ENCODE results near the gene TBCD.

TBCD gene

GRCh38 chr17:82884970-82885353 lies 133.1 kb downstream of the TBCD start:
- 91% methylated on average over 5 of the region's 5 CpGs for whole genome bisulfite sequencing
- Histone ChIP-seq H3K36me3 (ENCODE audit: insufficient read depth, low read length) (peaks cover 10% of the 10 kb centered on the region; the same call in 1 of the 2 replicates), H3K27ac (ENCODE audit: low read depth, low read length) (no peak overlapping the region), H3K9ac (ENCODE audit: low read depth, low read length) (no peak overlapping the region), H3K9me3 (ENCODE audit: insufficient read depth, low read depth, low read length) (peaks cover 4% of the 10 kb centered on the region; the same call in 1 of the 2 replicates), H3K4me3 (ENCODE audit: low read length) (no peak overlapping the region), H3K4me1 (ENCODE audit: insufficient read depth, low read length) (no peaks in the 10 kb centered on the region; the same call in 1 of the 2 replicates), H3K27me3 (ENCODE audit: insufficient read depth, low read length) (no peaks in the 10 kb centered on the region)

GRCh38 chr17:82887255-82888164 lies 135.6 kb downstream of the TBCD start:
- 96% methylated on average over 27 of the region's 27 CpGs for WGBS
- Histone ChIP-seq H3K4me3 (ENCODE audit: low read length) (no peak overlapping the region), H3K27ac (ENCODE audit: low read depth, low read length) (no peak overlapping the region), H3K9ac (ENCODE audit: low read depth, low read length) (no peak overlapping the region), H3K4me1 (ENCODE audit: insufficient read depth, low read length) (no peaks in the 10 kb centered on the region; the same call in 1 of the 2 replicates), H3K9me3 (ENCODE audit: insufficient read depth, low read depth, low read length) (peaks cover 4% of the 10 kb centered on the region; the same call in 1 of the 2 replicates), H3K36me3 (ENCODE audit: insufficient read depth, low read length) (peaks cover 23% of the 10 kb centered on the region), H3K27me3 (ENCODE audit: insufficient read depth, low read length) (no peaks in the 10 kb centered on the region)

- Histone ChIP-seq H3K27ac (ENCODE audit: low read depth, low read length) (peak overlapping the region; percentile 47; the same call in 1 of the 2 replicates), H3K9me3 (ENCODE audit: insufficient read depth, low read depth, low read length) (peaks cover 4% of the 10 kb centered on the region; the same call in 1 of the 2 replicates), H3K9ac (ENCODE audit: low read depth, low read length) (no peak overlapping the region), H3K36me3 (ENCODE audit: insufficient read depth, low read length) (peaks cover 30% of the 10 kb centered on the region), H3K4me1 (ENCODE audit: insufficient read depth, low read length) (no peaks in the 10 kb centered on the region; the same call in 1 of the 2 replicates), H3K27me3 (ENCODE audit: insufficient read depth, low read length) (no peaks in the 10 kb centered on the region), H3K4me3 (ENCODE audit: low read length) (no peak overlapping the region)
- 92% methylated on average over 30 of the region's 30 CpGs for WGBS
Observed at GRCh38 chr17:82888583-82889495, 137.0 kb downstream of the TBCD start.

- Histone ChIP-seq H3K36me3 (ENCODE audit: insufficient read depth, low read length) (peaks cover 36% of the 10 kb centered on the region), H3K4me3 (ENCODE audit: low read length) (no peak overlapping the region), H3K4me1 (ENCODE audit: insufficient read depth, low read length) (no peaks in the 10 kb centered on the region; the same call in 1 of the 2 replicates), H3K9me3 (ENCODE audit: insufficient read depth, low read depth, low read length) (peaks cover 4% of the 10 kb centered on the region; the same call in 1 of the 2 replicates), H3K27ac (ENCODE audit: low read depth, low read length) (peak overlapping the region; percentile 47; the same call in 1 of the 2 replicates), H3K9ac (ENCODE audit: low read depth, low read length) (no peak overlapping the region), H3K27me3 (ENCODE audit: insufficient read depth, low read length) (no peaks in the 10 kb centered on the region)
- 92% methylated on average over 28 of the region's 28 CpGs for WGBS
Observed at GRCh38 chr17:82889496-82890338, 137.9 kb downstream of the TBCD start.

- Histone ChIP-seq H3K9me3 (ENCODE audit: insufficient read depth, low read depth, low read length) (peaks cover 4% of the 10 kb centered on the region; the same call in 1 of the 2 replicates), H3K27me3 (ENCODE audit: insufficient read depth, low read length) (no peaks in the 10 kb centered on the region), H3K36me3 (ENCODE audit: insufficient read depth, low read length) (peaks cover 43% of the 10 kb centered on the region), H3K4me1 (ENCODE audit: insufficient read depth, low read length) (no peaks in the 10 kb centered on the region; the same call in 1 of the 2 replicates), H3K27ac (ENCODE audit: low read depth, low read length) (no peak overlapping the region), H3K4me3 (ENCODE audit: low read length) (no peak overlapping the region), H3K9ac (ENCODE audit: low read depth, low read length) (no peak overlapping the region)
- WGBS, result 97% methylated on average over 18 of the region's 18 CpGs
Observed at GRCh38 chr17:82890339-82890730, 138.5 kb downstream of the TBCD start.

- Histone ChIP-seq H3K9ac (ENCODE audit: low read depth, low read length) (no peak overlapping the region), H3K4me1 (ENCODE audit: insufficient read depth, low read length) (no peaks in the 10 kb centered on the region), H3K27me3 (ENCODE audit: insufficient read depth, low read length) (no peaks in the 10 kb centered on the region), H3K27ac (ENCODE audit: low read depth, low read length) (no peak overlapping the region), H3K36me3 (ENCODE audit: insufficient read depth, low read length) (peaks cover 47% of the 10 kb centered on the region), H3K9me3 (ENCODE audit: insufficient read depth, low read depth, low read length) (peaks cover 4% of the 10 kb centered on the region; the same call in 1 of the 2 replicates), H3K4me3 (ENCODE audit: low read length) (no peak overlapping the region)
- WGBS, result 96% methylated on average over 29 of the region's 29 CpGs
Observed at GRCh38 chr17:82890926-82891678, 139.2 kb downstream of the TBCD start.

GRCh38 chr17:82891911-82892310 lies 140.0 kb downstream of the TBCD start:
- Histone ChIP-seq H3K4me1 (ENCODE audit: insufficient read depth, low read length) (no peaks in the 10 kb centered on the region), H3K36me3 (ENCODE audit: insufficient read depth, low read length) (peaks cover 47% of the 10 kb centered on the region), H3K9ac (ENCODE audit: low read depth, low read length) (no peak overlapping the region), H3K9me3 (ENCODE audit: insufficient read depth, low read depth, low read length) (peaks cover 4% of the 10 kb centered on the region; the same call in 1 of the 2 replicates), H3K27ac (ENCODE audit: low read depth, low read length) (no peak overlapping the region), H3K4me3 (ENCODE audit: low read length) (no peak overlapping the region), H3K27me3 (ENCODE audit: insufficient read depth, low read length) (no peaks in the 10 kb centered on the region)
- WGBS, result 95% methylated on average over 10 of the region's 10 CpGs

GRCh38 chr17:82892899-82893565 lies 141.2 kb downstream of the TBCD start:
- Histone ChIP-seq H3K27ac (ENCODE audit: low read depth, low read length) (no peak overlapping the region), H3K9me3 (ENCODE audit: insufficient read depth, low read depth, low read length) (no peaks in the 10 kb centered on the region), H3K27me3 (ENCODE audit: insufficient read depth, low read length) (no peaks in the 10 kb centered on the region), H3K4me1 (ENCODE audit: insufficient read depth, low read length) (no peaks in the 10 kb centered on the region), H3K36me3 (ENCODE audit: insufficient read depth, low read length) (peaks cover 41% of the 10 kb centered on the region), H3K9ac (ENCODE audit: low read depth, low read length) (no peak overlapping the region), H3K4me3 (ENCODE audit: low read length) (no peak overlapping the region)
- WGBS, result 94% methylated on average over 26 of the region's 26 CpGs

- Histone ChIP-seq H3K27ac (ENCODE audit: low read depth, low read length) (no peak overlapping the region), H3K27me3 (ENCODE audit: insufficient read depth, low read length) (no peaks in the 10 kb centered on the region), H3K9me3 (ENCODE audit: insufficient read depth, low read depth, low read length) (no peaks in the 10 kb centered on the region), H3K9ac (ENCODE audit: low read depth, low read length) (no peak overlapping the region), H3K4me3 (ENCODE audit: low read length) (no peak overlapping the region), H3K36me3 (ENCODE audit: insufficient read depth, low read length) (peaks cover 42% of the 10 kb centered on the region), H3K4me1 (ENCODE audit: insufficient read depth, low read length) (no peaks in the 10 kb centered on the region)
- WGBS, result 92% methylated on average over 10 of the region's 10 CpGs
Observed at GRCh38 chr17:82893779-82894178, 141.9 kb downstream of the TBCD start.

All from HUES64 (cell line).